Measurements from ENCODE around the gene SLC9C1.
A peak's percentile ranks its signal among the peaks of the same experiment; 100 is the strongest.

Gene SLC9C1

DNA sequence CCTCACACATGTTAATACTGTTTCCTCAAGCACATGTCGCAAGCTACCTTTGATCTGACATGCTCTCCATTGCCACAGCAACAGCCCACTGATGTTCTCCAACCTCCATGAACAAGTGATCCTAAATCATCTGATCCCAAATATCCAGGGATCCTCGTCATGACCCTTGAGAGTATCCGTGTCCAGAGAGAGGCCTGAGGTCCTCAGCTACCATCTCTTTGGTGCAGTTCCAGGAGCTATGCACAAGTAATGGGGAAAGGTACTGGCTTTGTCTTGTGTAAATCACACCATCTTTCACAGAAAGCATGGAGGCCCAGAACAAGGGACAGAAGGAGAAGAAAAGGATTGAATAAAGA, 163.4 kb downstream of the SLC9C1 start:
- no peak for DNase-seq (ENCODE audit: low read depth)

DNA sequence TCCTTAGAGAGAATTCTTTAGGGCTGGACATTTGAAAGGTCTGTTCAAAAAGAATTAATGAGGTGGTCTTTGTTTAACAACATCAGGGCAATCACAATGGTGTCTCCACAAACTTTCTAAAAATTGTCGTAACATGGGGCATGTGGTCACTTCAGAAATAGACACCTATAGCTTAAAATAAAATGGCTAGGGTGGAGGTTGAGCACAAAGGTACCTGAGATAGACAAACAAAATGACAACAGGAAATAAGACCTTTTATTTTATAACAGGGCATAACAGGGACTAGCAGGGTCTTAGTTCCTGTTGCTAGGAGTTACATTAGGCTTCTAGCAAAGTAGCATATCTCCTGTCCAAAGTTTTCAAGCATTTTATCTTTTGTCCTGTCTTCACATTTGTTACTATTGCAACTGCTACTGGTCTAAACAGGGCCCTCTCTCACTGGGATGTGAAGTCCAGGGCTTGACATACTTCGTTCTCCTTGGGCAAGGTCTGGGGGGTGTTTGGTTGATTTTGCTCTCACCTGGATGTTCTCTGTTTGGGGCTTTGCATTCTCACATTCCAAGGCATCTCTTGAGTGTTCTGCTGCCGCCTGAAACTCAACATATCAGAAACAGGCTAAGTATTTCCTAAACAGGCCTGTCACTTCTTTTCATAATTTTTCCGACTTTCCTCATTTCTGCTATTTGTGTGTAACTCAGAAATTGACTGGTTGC, 163.9 kb downstream of the SLC9C1 start:
- no peak for DNase-seq (ENCODE audit: low read depth)

DNA sequence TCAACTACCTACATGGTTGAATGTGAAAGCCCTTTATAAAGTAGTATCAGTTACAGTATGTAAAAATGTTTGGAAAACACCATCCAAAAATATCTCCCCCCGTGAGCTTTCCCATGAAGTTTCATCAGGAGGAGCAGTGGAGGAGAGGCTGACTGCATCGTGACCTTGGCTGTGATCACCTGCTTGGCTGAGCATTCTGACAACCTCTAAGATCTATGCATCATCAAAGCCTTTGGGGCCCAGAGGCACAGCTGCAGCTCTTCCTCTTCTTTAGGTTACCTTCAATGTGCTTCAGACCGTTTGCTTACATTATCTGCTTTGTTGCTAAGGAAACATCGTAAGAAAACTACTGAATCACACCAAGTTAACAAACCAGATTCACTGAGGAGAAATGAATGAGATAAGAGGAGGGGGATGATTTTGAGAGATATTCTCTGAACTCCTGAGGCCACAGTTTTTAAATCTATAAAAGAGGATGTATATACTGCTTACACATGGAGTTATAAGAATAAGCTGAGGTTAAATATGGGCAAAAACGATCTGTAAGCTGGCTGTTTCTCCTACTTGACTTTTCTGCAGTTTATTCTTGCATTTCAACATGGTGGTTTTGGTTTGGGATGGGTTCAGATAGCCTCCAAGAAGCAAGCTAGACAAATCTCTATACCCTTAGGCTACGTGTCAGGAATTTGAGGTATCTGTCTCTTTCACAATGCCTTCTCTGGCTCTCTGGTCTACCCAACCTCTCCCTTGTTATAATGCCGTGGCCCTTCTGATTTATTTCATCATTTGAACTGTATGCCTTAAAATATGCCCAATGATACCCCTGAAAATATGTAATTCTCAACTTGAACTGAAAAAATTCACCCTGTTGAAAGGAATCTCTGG, 164.9 kb downstream of the SLC9C1 start:
- DNase-seq (ENCODE audit: low read depth), result no peak

DNA sequence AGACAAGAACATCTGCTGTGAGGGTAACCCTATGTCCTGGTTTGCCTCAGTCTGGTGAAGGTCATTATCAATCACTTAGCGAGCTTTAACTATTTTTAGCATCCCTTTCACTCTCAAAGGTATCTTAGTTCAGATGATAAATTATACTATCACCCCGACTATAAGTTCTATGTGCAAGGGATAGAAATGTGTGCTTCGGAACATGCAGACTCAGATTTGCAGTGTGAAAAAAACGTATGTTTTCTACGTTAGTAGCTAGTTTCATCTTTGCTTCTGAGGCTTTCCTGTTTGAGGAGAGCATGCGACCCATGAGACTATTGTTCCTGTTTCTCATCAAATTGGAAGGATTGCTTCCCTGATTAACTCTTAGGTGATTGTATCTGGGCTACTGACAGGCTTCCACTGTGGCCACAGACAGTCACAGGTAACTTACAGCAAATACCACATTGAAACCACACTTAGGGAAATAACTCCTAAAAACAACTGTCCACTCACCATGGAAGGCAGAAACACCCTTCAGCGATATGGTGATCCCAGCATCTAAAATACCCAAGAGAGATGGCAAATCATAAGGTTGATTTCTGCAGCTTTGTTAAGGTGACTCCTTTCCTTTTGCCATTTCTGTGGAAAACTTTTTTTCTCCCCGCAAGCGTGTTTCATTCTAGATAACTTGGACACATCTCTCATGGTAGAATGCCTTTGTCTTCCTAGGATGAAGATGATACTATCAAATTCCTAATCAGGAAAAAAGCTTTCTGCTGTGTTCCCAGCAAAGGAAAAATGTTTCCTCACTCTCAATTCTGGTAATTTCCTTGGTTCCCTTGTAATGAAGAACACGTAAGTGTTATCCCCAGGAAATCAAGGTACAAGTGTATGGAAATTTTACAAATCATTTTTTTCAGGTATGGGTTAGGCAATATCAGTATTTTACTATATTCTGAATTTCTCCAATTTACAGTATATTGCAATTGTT, 166.2 kb downstream of the SLC9C1 start:
- DNase-seq (ENCODE audit: low read depth), result no peak

DNA sequence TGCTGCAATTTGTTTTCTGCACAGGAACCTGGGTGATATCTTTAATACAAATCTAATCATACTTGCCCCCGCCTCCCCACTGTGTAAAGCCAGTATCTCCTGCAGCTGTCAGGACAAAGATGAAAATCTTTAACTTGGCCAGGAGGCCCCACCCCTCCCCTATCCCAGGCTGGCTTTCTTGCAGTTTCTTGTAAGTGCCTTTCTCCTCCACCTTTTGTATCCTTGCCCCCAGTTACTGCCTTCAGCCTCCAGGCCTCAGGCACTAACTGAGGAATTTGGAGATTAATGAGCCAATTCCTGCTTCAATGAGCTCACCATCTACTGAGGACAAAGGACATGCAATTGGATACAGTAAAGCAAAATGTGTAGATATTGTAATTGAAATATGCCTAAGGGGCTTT, 167.5 kb downstream of the SLC9C1 start:
- no peak for DNase-seq (ENCODE audit: low read depth)

DNA sequence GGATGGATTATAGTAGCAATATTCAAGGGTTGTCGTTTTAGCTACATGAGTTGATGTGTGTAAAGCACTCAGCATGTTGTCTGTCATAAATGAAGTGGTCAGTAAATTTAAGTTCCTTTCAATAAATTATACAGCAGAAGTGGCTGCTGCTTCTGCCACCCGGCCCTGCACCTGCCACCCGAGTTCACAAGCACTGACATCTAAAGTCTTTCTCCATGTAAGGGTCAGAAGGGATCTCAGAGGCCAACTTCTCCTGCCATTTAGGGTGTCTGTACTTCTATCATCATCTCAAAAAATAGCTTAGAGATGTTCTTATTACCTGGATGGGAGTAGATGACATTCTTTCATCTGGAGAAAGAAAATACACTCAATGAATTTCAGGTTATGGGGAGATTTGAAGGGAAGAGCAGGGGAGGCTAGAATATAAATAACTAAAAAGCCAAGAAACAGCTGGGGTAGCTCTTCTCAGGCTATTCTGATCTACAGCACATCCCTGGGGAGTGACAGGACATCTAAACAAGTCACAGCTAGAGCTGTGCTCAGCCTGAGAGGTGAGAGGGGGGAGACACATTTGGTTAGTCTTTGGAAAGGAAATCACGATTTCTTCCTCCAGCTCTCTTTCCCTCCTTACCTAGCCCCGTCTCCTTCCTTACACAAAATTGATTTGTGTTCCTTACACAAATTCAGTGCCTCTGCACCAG, 169.0 kb downstream of the SLC9C1 start:
- no peak for DNase-seq (ENCODE audit: low read depth)

DNA sequence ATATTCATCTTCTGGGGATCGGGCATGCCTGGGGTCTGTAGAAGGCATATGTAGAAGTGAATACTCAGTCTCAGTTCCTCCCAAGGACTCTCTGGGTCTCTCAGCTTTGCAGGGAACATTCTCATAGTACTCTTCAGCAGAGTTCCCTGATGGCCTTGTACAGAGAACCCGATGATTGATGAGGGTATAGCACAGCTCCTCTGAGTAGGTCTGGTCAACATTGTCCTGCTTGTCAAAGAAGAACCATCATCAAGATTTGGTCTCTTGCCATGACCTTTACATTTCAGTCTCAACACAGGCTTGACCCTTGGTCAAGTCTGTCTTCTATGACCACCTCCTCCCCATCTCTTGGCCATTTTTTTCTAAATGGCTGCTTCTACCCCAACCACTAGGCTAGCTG, 170.5 kb downstream of the SLC9C1 start:
- no peak for DNase-seq (ENCODE audit: low read depth)

DNA sequence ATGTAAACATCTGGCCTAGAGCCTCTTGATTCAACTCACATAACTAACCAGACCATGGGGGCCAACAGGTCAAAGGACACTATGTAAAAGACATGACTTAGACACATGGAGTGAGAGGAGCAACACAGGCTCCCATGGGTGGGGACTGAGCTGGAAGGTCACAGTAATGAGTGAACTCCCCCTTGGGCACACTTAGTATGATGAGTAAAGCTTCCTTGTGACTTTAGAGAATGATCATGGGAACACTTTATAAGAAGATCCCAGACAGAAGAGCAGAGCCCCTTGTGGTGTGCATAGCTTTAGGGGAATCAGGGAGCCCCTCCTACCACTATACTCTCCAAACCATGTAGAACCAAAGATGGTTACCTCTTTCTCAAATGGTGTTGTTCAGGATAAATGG, 171.1 kb downstream of the SLC9C1 start:
- DNase-seq (ENCODE audit: low read depth), result no peak

DNA sequence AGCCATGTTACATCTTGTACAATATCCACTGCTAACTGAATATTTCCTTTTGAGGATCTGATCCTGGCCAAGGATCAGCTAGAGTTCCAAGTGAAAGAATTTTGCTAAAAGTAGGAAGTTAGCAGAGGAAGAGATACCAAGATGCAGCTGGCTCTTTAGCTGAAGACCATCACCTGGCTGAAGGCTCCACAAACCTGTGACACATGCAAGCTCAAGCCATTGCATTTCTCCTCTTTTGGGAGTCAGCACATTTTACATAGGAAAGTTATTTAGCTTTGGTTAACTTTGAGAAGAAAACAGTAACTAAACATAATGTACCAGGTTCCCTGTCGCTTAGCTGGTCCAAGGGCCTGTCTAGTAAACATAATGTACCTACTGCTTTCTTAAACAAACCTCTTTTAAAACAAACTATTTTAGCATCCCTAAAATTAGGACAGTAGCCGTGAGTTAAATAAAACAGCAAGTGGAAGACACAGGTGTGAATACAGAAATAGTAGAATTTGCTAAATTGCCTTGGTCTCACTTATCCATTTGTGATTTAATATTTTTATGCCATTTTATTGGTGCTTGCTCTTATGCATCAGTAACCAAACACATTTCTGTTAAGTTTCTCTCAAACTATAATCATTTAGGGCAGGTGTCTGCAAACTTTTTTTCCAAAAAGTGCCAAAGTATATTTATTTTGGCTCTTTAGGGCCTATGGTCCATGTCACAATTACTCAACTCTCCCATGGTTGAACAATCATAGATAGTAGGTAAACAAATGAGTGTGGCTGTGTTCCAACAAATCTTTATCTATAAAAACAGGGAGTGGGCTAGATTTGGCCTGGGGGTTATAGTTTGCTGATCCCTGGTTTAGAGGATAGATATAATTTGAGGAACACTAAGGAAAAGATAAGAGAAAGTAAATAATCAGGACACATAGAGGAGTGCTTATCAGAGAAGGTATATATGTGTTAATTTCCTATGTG, 172.2 kb downstream of the SLC9C1 start:
- no peak for DNase-seq (ENCODE audit: low read depth)

DNA sequence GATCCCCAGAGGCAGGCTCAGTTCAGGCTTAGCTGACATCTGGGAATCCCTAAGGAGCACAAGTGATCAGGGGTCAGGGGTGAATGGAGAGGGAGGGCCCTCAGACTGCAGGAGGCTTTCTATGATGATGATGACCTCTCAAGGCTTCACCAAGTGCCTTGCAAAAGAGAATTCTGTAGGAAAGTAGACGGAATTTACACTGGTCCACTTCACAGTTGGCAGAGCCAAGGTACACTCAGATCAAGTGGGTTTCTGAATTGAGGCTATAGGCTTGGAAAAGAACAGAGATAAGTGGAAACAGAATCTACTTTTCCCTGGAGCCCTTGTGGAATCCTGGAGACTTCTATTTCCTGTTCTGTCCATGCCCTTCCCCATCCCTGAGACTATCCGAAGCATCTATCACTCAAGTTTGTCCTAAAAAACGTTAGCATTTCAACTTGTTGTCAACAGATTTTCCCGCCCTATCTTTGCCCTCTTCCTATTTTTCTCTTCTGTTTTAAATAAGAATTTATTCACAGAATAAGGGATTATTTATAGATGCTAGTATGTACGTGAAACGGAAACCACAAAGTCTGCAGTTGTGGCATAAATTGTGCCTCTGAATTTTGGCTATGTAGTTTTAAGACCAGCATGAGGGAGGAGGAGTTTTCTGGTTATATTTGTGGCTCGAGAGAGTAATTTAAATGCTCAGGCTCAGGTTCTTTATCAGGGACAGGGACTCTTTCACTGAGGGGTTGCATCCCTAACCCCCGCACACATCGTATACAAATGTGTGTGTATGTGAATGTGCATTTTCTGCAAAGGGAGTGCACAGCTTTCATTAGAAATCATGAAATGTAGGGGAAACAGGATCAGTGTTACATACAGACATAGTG, 173.8 kb downstream of the SLC9C1 start:
- DNase-seq (ENCODE audit: low read depth), result no peak

DNA sequence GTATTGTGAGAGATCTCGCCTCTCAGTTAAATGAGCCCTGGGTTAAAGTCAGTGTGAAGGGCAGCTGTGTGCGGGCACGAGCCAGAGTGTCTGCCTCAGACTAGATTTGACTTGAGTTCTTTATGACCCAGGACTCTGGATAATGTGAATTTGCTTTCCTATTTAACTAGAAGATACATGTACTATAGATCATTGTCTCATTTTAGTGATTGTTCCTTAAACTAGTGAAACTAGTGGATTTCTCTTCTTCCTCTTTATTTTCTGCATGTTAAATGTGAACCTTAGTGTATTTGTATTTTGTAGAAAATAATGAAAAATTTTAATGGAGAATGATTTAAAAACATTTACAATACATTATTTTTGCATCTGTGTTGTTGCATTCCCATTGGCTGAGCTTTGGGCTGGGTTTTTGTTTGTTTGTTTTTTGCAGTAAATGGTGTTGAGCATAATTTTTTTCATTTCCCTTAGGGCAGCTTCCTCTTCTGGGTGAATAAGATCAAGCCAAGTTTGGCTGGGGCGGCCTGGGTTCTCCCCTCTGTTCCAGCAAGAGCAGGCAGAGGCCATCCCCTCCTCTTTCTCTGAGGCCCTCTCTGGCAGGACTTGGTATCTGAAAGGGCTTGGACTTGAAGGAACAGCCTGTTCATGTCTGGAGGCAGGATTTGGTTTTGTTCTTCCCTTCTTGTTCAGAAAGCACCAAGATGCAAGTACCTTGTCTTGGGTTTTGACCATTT, 176.0 kb downstream of the SLC9C1 start:
- no peak for DNase-seq (ENCODE audit: low read depth)

DNA sequence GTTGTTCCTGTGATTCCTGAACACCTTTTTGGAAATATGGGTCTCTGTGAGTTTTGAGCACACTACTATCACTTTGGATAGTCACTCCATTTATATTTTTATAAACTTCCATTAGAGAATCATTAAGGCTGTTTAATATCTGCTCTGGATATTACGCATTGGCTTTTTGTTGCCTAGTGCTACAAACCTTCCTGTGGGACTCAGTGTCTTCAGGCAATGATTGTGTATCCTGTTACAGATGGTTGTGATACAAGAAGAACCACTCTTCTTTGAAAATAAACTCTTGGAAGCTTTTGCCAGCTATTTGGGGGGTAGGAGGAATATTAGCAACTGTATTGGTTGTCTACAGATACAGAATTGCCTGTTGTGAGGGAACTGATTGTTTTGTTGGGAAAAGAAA, 176.6 kb downstream of the SLC9C1 start:
- DNase-seq (ENCODE audit: low read depth), result no peak

DNA sequence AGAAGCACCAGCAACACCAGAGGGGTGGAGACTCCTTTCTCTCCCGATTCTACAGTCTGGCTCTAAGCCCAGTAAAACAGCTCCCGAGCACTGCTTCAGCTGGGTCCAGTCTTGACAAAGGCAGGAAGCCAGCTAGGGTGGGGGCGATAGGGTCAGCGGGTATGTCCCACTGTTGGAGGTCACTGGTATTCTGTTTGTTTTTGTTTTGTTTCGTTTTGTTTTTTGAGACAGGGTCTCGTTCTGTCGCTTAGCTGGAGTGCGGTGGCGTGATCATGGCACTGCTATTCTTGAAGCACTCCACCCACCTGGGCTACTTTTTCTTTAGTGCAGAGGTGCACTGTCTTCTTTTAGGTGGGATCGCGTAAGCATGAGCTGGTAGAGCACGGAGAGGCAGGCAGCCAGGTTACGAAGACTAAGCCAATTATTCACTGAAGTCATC, 177.2 kb downstream of the SLC9C1 start:
- DNase-seq (ENCODE audit: low read depth), result no peak

DNA sequence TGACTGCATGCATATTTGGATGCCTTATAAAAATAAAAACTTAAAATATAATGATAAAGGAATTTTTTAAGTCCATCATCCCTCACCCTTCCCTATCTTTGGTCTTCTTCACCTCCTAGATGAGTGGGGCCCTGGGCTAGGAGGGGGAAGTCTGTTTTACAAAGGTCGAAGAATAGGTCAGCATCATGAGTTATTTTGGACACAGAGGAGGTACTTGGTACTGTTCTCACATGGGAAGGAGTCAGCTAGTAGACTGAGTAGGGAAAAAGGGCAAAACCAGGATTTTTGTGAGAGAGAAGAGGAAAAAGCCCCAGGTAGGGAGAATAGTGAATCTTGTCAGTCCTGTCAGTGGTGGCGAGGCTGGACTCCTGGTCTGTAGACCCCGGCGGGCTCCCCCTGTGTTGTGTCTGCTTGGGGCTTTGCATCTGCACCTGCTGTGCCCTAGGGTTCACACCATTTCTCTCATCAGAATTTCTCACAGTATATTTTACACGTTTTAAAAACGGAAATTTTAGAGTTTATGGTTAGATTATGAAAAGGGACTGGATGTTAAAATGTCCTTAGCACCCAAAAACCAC, 178.1 kb downstream of the SLC9C1 start:
- DNase-seq (ENCODE audit: low read depth), result no peak

DNA sequence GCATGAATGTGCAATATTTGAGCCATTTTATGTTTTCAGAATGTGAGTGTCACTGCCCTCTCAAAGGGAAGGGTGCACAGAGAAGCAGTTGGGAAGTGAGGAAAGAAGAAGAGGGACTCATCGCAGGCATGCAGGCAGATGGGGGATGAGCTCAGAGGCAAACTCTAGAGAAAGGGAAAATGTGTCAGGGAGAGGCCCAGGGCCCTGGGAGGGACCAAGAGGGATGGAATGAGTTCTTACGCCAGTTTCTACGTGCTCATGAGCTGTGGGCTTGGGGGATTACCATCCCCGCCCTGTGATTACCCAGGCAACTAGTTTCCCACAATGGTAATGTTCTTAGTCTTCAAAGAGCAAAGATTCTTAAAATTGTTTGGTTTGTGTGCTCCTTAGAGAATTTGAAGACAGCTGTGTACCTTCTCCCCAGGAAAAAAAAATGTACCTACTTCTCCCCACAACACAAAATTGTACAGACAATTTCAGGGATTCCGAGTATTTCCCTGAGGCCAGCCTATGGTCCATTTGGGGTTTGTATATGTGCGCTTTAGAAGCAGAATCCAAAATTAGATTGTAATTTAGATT, 178.8 kb downstream of the SLC9C1 start:
- no peak for DNase-seq (ENCODE audit: low read depth)

DNA sequence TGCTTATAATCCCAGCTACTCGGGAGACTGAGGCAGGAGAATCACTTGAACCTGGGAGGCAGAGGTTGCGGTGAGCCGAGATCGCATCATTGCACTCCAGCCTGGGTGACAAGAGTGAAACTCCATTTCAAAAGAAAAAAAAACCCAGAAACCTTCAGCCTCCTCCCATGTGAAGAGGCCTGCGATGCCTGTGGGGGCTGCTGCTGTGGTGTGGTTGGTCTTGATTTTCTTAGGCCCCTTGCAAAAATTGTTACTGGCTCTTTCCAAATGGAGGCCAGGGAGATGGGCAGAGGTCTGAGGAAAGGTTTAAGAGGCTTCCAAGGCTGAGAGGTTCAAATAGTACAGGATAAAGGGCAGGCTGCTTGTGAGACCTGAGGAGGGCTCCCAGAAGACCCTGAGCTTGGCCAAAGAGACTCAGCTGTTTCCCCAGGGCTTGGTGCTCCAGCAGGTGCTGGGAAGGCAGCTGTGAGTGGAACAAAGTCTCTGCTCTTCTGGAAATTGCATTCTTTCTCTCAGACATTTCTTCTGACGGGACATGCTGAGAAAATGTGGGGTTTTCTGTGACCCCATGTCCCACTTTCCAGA, 179.3 kb downstream of the SLC9C1 start:
- DNase-seq (ENCODE audit: low read depth), result no peak

DNA sequence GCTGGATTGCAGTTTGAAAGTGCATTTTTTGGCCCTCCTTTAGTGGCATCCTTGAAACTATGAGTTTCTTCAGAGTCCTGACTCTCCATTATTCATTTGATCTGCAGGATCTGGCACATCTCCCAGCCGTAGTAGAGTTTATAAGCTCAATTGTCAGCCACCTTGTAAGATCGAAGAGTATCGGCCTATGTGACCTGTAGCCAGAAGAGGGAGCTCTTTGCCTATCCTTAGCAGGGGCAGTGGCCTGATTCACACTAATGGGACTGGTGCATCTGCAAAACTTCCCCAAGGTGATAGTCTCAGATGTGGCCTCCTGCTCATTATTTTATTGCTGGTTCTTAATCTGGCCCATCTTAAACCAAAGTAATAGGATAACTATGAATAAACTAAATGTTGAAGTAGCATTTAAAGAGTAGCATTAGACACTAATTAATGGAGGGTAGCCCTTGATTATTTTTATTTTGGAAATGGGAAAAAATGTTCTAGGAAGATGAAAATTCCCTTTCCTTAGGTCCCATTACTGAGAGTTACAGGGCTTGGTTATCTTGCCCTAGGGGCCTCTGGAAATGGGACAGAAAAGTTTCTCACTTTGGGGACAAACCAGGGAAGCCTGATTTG, 182.1 kb downstream of the SLC9C1 start:
- peak; percentile 11 for DNase-seq (ENCODE audit: low read depth)

All from stimulated activated CD8-positive, alpha-beta memory T cell treated with anti-CD3 and anti-CD28 coated beads, Interleukin-4, amount 100 ng/mL, for 24 hours (primary cell).